Peyer's patch (tissue), 4 donors: ENCODE data around the gene RBP3. TPM values are rescaled to one million over a fixed set of nuclear protein-coding genes. Genes with fewer than 3 reads are reported as not detected.

Experiments
- DNase-seq, 3 donors: peaks; one replicate each; pipeline ENCODE4 v3.0.0-alpha.2; 2017 to 2019
- H3K27ac ChIP-seq, 4 donors: fragments of 200-600 bp; sonication (generic); one replicate each; pipeline ENCODE4 v1.5.1; 2016 to 2019
- H3K27me3 ChIP-seq, 2 donors: fragments of 200-600 bp; sonication (generic); one replicate each; pipeline ENCODE4 v1.5.1; 2019
- H3K36me3 ChIP-seq, 3 donors: fragments of 200-600 bp; sonication (generic); one replicate each; pipeline ENCODE4 v1.5.1; 2016 to 2019
- H3K4me1 ChIP-seq, 4 donors: fragments of 200-600 bp; sonication (generic); one replicate each; pipeline ENCODE4 v1.5.1; 2016 to 2019
- H3K4me3 ChIP-seq, 4 donors: fragments of 200-600 bp; sonication (generic); 1 replicate in 3 of 4; 2 replicates in 1 of 4; pipeline ENCODE4 v1.5.1; 2016 to 2019; ENCODE audit warnings: mild to moderate bottlenecking in 1 of 4
- H3K9me3 ChIP-seq, 4 donors: fragments of 200-600 bp; sonication (generic); one replicate each; pipeline ENCODE4 v1.5.1; 2016 to 2019; ENCODE audit warnings: mild to moderate bottlenecking in 1 of 4
- POLR2A ChIP-seq, 2 donors: fragments of 450-650 bp; IDR thresholded peaks; one replicate each; pipeline ENCODE4 v1.5.1; 2017; ENCODE audit warnings: antibody characterized with exemption in 2 of 2, mild to moderate bottlenecking in 2 of 2, moderate library complexity in 2 of 2
- total RNA-seq, 4 donors: library from RNA; depleted of rRNA; stranded (reverse); fragments of >200 nt; gene quantifications; one replicate each; pipeline ENCODE4 v1.1.0, GENCODE V29; 2016
- TF ChIP-seq, protein P1 (sequence below), 6 experiments: fragments of 450-650 bp in 4 of 6; fragments of 200-600 bp in 2 of 6; sonication (generic) in 1 of 6; IDR thresholded peaks; one replicate each; pipeline ENCODE4 v1.5.1; 2017 to 2019; ENCODE audit warnings: antibody characterized with exemption in 6 of 6, mild to moderate bottlenecking in 3 of 6, moderate library complexity in 1 of 6

Gene RBP3
- total RNA-seq, 4 donors from 2014 or later: not detected

DNA sequence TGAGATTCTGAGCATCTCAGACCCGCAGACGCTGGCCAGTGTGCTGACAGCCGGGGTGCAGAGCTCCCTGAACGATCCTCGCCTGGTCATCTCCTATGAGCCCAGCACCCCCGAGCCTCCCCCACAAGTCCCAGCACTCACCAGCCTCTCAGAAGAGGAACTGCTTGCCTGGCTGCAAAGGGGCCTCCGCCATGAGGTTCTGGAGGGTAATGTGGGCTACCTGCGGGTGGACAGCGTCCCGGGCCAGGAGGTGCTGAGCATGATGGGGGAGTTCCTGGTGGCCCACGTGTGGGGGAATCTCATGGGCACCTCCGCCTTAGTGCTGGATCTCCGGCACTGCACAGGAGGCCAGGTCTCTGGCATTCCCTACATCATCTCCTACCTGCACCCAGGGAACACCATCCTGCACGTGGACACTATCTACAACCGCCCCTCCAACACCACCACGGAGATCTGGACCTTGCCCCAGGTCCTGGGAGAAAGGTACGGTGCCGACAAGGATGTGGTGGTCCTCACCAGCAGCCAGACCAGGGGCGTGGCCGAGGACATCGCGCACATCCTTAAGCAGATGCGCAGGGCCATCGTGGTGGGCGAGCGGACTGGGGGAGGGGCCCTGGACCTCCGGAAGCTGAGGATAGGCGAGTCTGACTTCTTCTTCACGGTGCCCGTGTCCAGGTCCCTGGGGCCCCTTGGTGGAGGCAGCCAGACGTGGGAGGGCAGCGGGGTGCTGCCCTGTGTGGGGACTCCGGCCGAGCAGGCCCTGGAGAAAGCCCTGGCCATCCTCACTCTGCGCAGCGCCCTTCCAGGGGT is 703 bp downstream of the RBP3 start:
- no peak for TF ChIP-seq POLR2A (IDR thresholded peaks at IDR 0.05)
- TF ChIP-seq, protein P1, sequence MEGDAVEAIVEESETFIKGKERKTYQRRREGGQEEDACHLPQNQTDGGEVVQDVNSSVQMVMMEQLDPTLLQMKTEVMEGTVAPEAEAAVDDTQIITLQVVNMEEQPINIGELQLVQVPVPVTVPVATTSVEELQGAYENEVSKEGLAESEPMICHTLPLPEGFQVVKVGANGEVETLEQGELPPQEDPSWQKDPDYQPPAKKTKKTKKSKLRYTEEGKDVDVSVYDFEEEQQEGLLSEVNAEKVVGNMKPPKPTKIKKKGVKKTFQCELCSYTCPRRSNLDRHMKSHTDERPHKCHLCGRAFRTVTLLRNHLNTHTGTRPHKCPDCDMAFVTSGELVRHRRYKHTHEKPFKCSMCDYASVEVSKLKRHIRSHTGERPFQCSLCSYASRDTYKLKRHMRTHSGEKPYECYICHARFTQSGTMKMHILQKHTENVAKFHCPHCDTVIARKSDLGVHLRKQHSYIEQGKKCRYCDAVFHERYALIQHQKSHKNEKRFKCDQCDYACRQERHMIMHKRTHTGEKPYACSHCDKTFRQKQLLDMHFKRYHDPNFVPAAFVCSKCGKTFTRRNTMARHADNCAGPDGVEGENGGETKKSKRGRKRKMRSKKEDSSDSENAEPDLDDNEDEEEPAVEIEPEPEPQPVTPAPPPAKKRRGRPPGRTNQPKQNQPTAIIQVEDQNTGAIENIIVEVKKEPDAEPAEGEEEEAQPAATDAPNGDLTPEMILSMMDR (IDR thresholded peaks at IDR 0.05): no peak
- DNase-seq: peak in 1 of 3 donors; percentile 42
- Histone ChIP-seq H3K9me3 (no peaks in the 10 kb centered on the region), H3K36me3 (no peaks in the 10 kb centered on the region), H3K27me3 (no peaks in the 10 kb centered on the region), H3K27ac (no peak overlapping the region), H3K4me1 (peaks cover 0 to 8% (median 0%) of the 10 kb centered on the region in 4 donors), H3K4me3 (no peak overlapping the region)

DNA sequence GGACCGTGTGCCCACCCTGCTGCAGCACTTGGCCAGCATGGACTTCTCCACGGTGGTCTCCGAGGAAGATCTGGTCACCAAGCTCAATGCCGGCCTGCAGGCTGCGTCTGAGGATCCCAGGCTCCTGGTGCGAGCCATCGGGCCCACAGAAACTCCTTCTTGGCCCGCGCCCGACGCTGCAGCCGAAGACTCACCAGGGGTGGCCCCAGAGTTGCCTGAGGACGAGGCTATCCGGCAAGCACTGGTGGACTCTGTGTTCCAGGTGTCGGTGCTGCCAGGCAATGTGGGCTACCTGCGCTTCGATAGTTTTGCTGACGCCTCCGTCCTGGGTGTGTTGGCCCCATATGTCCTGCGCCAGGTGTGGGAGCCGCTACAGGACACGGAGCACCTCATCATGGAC is 1.4 kb downstream of the RBP3 start:
- H3K27ac ChIP-seq: no peak overlapping the region
- H3K36me3 ChIP-seq: no peaks in the 10 kb centered on the region
- no peak overlapping the region for H3K4me3 ChIP-seq
- peak in 1 of 3 donors; percentile 33 for DNase-seq
- H3K27me3 ChIP-seq: no peaks in the 10 kb centered on the region
- no peak for TF ChIP-seq POLR2A (IDR thresholded peaks at IDR 0.05)
- H3K9me3 ChIP-seq: no peaks in the 10 kb centered on the region
- peaks cover 0 to 8% (median 0%) of the 10 kb centered on the region in 4 donors for H3K4me1 ChIP-seq

DNA sequence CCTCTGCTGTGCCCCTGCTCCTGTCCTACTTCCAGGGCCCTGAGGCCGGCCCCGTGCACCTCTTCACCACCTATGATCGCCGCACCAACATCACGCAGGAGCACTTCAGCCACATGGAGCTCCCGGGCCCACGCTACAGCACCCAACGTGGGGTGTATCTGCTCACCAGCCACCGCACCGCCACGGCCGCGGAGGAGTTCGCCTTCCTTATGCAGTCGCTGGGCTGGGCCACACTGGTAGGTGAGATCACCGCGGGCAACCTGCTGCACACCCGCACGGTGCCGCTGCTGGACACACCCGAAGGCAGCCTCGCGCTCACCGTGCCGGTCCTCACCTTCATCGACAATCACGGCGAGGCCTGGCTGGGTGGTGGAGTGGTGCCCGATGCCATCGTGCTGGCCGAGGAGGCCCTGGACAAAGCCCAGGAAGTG is 1.8 kb downstream of the RBP3 start:
- no peaks in the 10 kb centered on the region for H3K27me3 ChIP-seq
- no peaks in the 10 kb centered on the region for H3K36me3 ChIP-seq
- H3K4me1 ChIP-seq: peaks cover 0 to 8% (median 0%) of the 10 kb centered on the region in 4 donors
- TF ChIP-seq, protein P1 (IDR thresholded peaks at IDR 0.05): no peak
- TF ChIP-seq POLR2A (IDR thresholded peaks at IDR 0.05): no peak
- peak in 1 of 3 donors; percentile 19 for DNase-seq
- no peaks in the 10 kb centered on the region for H3K9me3 ChIP-seq
- no peak overlapping the region for H3K27ac ChIP-seq
- H3K4me3 ChIP-seq: no peak overlapping the region

DNA sequence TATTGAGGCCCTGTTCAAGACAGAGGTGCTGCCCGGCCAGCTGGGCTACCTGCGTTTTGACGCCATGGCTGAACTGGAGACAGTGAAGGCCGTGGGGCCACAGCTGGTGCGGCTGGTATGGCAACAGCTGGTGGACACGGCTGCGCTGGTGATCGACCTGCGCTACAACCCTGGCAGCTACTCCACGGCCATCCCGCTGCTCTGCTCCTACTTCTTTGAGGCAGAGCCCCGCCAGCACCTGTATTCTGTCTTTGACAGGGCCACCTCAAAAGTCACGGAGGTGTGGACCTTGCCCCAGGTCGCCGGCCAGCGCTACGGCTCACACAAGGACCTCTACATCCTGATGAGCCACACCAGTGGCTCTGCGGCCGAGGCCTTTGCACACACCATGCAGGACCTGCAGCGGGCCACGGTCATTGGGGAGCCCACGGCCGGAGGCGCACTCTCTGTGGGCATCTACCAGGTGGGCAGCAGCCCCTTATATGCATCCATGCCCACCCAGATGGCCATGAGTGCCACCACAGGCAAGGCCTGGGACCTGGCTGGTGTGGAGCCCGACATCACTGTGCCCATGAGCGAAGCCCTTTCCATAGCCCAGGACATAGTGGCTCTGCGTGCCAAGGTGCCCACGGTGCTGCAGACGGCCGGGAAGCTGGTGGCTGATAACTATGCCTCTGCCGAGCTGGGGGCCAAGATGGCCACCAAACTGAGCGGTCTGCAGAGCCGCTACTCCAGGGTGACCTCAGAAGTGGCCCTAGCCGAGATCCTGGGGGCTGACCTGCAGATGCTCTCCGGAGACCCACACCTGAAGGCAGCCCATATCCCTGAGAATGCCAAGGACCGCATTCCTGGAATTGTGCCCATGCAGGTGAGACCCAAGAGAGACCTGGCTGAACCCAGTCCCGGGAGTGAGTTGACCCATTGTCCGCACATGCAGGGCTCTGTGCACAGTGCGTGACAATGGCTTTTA is 2.8 kb downstream of the RBP3 start:
- peak in 1 of 3 donors; percentile 39 for DNase-seq
- peaks cover 0 to 7% (median 0%) of the 10 kb centered on the region in 4 donors for H3K4me1 ChIP-seq
- no peak for TF ChIP-seq POLR2A (IDR thresholded peaks at IDR 0.05)
- TF ChIP-seq, protein P1 (IDR thresholded peaks at IDR 0.05): no peak

DNA sequence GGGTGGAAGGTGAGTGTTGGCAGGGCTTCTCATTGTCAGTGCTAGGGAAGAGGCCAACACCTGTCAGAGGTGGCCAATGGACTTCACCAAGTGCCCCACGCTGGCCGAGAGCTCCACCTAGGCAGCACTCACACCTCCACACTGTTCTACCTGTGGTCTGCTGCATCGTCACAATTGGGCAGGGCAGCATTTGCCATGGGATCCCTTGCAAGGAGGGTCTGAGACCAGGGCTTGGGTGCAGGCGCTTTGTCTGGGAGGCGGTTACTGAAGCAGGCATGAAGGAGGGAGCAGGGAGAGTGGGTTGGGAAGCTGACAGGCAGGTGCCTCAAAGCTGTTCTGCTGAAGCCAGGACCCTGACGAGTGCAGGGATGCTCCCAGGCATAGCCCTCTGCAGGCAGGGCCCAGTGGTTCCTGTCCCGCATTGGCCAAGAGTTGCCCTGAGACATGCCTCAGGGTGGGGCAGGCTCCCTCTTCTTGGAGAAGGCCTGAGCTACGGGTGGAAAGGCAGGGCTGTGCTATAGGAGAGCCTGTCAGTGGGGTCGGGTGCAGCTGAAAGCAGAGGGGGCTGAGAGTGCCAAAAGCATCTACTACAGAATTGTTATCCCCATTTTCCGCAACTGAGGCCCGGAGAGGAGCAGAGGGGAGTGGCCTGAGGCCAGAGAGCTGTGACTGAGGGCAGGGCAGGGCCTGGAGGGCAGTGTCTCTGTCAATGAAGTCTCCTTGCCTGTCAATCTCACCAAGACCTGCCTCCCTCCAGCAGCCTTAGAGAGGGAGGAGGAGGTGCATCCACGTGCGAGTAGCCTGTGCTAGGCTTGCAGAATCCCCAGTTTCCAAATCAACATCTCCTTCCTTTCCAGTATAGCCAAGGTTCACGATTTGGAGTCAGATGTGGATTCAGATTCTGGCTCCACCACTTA is 4.0 kb downstream of the RBP3 start:
- H3K36me3 ChIP-seq: no peaks in the 10 kb centered on the region
- no peaks in the 10 kb centered on the region for H3K27me3 ChIP-seq
- no peak for TF ChIP-seq POLR2A (IDR thresholded peaks at IDR 0.05)
- TF ChIP-seq, protein P1 (IDR thresholded peaks at IDR 0.05): no peak
- H3K27ac ChIP-seq: no peak overlapping the region
- no peaks in the 10 kb centered on the region for H3K9me3 ChIP-seq
- no peaks in the 10 kb centered on the region for H3K4me1 ChIP-seq
- peak in 1 of 3 donors; percentile 39 for DNase-seq
- no peak overlapping the region for H3K4me3 ChIP-seq

More for the DNA sequence above, 2.8 kb downstream of the RBP3 start:
- Histone ChIP-seq H3K9me3 (no peaks in the 10 kb centered on the region), H3K27ac (no peak overlapping the region), H3K27me3 (no peaks in the 10 kb centered on the region), H3K4me3 (no peak overlapping the region), H3K36me3 (no peaks in the 10 kb centered on the region)
